ENCODE results near the gene MEAF6. TPM values are rescaled to one million over a fixed set of nuclear protein-coding genes. Genes with fewer than 3 reads are reported as not detected.
"Not testable (repeated sequence)": the region's sequence is repeated elsewhere in the genome, so short reads cannot be mapped to it uniquely, and the experiment has no call there.

MEAF6 gene
- total and polyA plus RNA-seq, 2 donors (not counting 3 experiments of a cell fraction or from before 2014, with no cell fraction given) = 28.0 to 62.5 TPM

DNA sequence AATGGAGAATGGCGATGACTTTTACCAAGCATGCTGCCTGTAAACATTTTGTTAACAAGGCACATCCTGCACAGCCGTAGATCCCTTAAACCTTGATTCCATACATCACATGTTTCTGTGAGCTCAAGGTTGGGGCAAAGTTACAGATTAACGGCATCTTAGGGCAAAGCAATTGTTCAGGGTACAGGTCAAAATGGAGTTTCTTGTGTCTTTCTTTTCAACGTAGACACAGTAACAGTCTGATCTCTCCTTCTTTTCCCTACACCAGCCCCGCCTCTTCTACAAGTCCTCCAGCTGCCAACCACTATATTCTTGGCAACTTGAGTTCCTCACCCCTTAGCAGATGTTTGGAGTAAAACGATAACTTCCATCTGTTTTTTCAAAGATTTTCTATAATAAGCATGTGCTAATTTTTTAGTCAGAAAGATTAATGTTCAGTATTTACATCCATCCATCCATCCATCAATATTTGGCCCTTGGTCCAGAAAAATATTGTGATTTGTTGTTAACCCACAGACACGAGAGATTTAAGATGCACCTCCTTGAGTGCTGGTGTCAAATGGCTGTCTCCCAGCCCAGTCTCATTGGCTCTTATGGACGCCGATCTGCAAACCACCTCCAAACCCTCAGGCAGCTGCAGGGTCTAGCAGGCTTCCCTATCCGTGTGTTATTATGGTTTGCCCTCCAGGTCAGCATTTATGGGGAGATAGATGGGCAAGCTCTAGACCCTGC is 46.0 kb upstream of the MEAF6 start:
- Histone ChIP-seq H3K4me1 (ENCODE audit: control insufficient read depth, extremely low read depth, insufficient read depth, low read length) (peaks cover 11% of the 10 kb centered on the region), H3K4me2 (ENCODE audit: insufficient read depth, low read length) (no peak overlapping the region), H2AFZ (ENCODE audit: low read depth, low read length) (no peak overlapping the region), H3K27me3 (ENCODE audit: control insufficient read depth in 2 of 2, insufficient read depth in 2 of 2, low read length in 2 of 2) (no peaks in the 10 kb centered on the region), H3K36me3 (ENCODE audit: control insufficient read depth in 2 of 2, extremely low read depth in 1 of 2, insufficient read depth in 2 of 2, low read length in 2 of 2) (no peaks in the 10 kb centered on the region), H3K79me2 (ENCODE audit: control insufficient read depth, insufficient read depth, low read length) (no peaks in the 10 kb centered on the region), H3K9me3 (replicated peaks; ENCODE audit: control insufficient read depth, insufficient read depth, low read length) (no peaks in the 10 kb centered on the region), H3K9ac (replicated peaks; ENCODE audit: extremely low read depth, insufficient read depth, low read length) (no peak overlapping the region), H3K27ac (ENCODE audit: insufficient read depth, low read depth, low read length) (no peak overlapping the region), H4K20me1 (replicated peaks; ENCODE audit: control insufficient read depth, extremely low read depth, insufficient read depth, low read length) (no peaks in the 10 kb centered on the region), H3K4me3 (replicated peaks in 1 of 3; ENCODE audit: insufficient read depth in 1 of 3, low read depth in 1 of 3, low read length in 3 of 3) (no peak overlapping the region), H3K9me1 (replicated peaks; ENCODE audit: control insufficient read depth, extremely low read depth, insufficient read depth, low read length) (no peaks in the 10 kb centered on the region)
- no TSS peak for BruUV-seq (replicated peaks)
- no peak for TF ChIP-seq POLR2AphosphoS5 (IDR thresholded peaks at IDR 0.05; ENCODE audit: insufficient read depth, low read depth, low read length)
- TF ChIP-seq GATA2 (IDR thresholded peaks at IDR 0.05; ENCODE audit: insufficient read depth, insufficient read length, low read depth, low read length) = no peak
- TF ChIP-seq POLR2A (IDR thresholded peaks at IDR 0.05; ENCODE audit: low read depth, low read length) = no peak
- TF ChIP-seq JUN (IDR thresholded peaks at IDR 0.05; ENCODE audit: borderline replicate concordance, insufficient read depth, insufficient read length, low read depth) = no peak
- no peak for TF ChIP-seq FOS (IDR thresholded peaks at IDR 0.05; ENCODE audit: borderline replicate concordance, insufficient read depth, low read length)
- TF ChIP-seq MYC (IDR thresholded peaks at IDR 0.05; ENCODE audit: low read depth, low read length) = no peak
- no peak for TF ChIP-seq EZH2 (IDR thresholded peaks at IDR 0.05; ENCODE audit: borderline replicate concordance, low read depth, low read length, severe bottlenecking)
- TF ChIP-seq, protein P1, sequence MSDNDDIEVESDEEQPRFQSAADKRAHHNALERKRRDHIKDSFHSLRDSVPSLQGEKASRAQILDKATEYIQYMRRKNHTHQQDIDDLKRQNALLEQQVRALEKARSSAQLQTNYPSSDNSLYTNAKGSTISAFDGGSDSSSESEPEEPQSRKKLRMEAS (IDR thresholded peaks at IDR 0.05; ENCODE audit: insufficient read depth, insufficient read length) = no peak
- TF ChIP-seq, protein P2, sequence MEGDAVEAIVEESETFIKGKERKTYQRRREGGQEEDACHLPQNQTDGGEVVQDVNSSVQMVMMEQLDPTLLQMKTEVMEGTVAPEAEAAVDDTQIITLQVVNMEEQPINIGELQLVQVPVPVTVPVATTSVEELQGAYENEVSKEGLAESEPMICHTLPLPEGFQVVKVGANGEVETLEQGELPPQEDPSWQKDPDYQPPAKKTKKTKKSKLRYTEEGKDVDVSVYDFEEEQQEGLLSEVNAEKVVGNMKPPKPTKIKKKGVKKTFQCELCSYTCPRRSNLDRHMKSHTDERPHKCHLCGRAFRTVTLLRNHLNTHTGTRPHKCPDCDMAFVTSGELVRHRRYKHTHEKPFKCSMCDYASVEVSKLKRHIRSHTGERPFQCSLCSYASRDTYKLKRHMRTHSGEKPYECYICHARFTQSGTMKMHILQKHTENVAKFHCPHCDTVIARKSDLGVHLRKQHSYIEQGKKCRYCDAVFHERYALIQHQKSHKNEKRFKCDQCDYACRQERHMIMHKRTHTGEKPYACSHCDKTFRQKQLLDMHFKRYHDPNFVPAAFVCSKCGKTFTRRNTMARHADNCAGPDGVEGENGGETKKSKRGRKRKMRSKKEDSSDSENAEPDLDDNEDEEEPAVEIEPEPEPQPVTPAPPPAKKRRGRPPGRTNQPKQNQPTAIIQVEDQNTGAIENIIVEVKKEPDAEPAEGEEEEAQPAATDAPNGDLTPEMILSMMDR (IDR thresholded peaks at IDR 0.05; ENCODE audit: extremely low read depth in 1 of 2, insufficient read depth in 1 of 2, low read depth in 1 of 2, low read length in 2 of 2) = no peak
- CTCF ChIA-PET = interaction anchor here (0.6 kb wide), 1 partner anchor 121 kb away, joined by 3 read pairs; no protein-coding TSS in a partner anchor
- dilution Hi-C loops (cut with MboI; ENCODE audit: extremely low pct_ligation_motif_present, low sequenced_read_pairs) = no loop called here
- intact Hi-C loops (cut with micrococcal nuclease) = loop anchor here (1.0 kb wide), 2 partner anchors 36 to 105 kb away; no protein-coding TSS in a partner anchor
- DNase-seq (ENCODE audit: low read depth, low spot score) (no peak), FAIRE-seq (no peak)
- POLR2A ChIA-PET = no interaction called here

DNA sequence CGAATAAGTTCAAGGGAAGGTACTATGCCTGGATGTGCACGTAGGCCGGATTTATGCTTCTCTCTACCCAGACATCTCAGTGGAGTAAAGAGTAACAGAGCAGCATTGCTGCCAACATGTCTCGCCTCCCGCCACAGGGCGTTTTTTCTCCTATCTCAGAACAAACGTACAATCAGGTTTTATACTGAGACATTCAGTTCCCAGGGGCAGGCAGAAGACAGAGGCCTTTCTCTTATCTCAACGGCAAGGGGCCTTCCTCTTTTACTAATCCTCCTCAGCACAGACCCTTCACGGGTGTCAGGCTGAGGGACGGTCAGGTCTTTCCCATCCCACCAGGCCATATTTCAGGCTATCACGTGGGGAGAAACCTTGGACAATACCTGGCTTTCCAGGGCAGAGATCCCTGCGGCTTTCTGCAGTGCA is 45.4 kb upstream of the MEAF6 start:
- H3K4me3 ChIP-seq (replicated peaks in 1 of 3; ENCODE audit: insufficient read depth in 1 of 3, low read depth in 1 of 3, low read length in 3 of 3); H3K36me3 ChIP-seq (ENCODE audit: control insufficient read depth in 2 of 2, extremely low read depth in 1 of 2, insufficient read depth in 2 of 2, low read length in 2 of 2); H3K27me3 ChIP-seq (ENCODE audit: control insufficient read depth in 2 of 2, insufficient read depth in 2 of 2, low read length in 2 of 2); BruUV-seq (replicated peaks); FAIRE-seq; dilution Hi-C loops (cut with MboI; ENCODE audit: extremely low pct_ligation_motif_present, low sequenced_read_pairs); H3K4me2 ChIP-seq (ENCODE audit: insufficient read depth, low read length); H3K9me3 ChIP-seq (replicated peaks; ENCODE audit: control insufficient read depth, insufficient read depth, low read length); H3K9me1 ChIP-seq (replicated peaks; ENCODE audit: control insufficient read depth, extremely low read depth, insufficient read depth, low read length); intact Hi-C loops (cut with micrococcal nuclease); H2AFZ ChIP-seq (ENCODE audit: low read depth, low read length); H3K79me2 ChIP-seq (ENCODE audit: control insufficient read depth, insufficient read depth, low read length); DNase-seq (ENCODE audit: low read depth, low spot score); POLR2A ChIA-PET; H3K27ac ChIP-seq (ENCODE audit: insufficient read depth, low read depth, low read length); CTCF ChIA-PET; H3K9ac ChIP-seq (replicated peaks; ENCODE audit: extremely low read depth, insufficient read depth, low read length); H4K20me1 ChIP-seq (replicated peaks; ENCODE audit: control insufficient read depth, extremely low read depth, insufficient read depth, low read length): not testable (repeated sequence)
- H3K4me1 ChIP-seq (ENCODE audit: control insufficient read depth, extremely low read depth, insufficient read depth, low read length) = peaks cover 11% of the 10 kb centered on the region

Measured in endothelial cell of umbilical vein (primary cell).